Activated T-cell treated with anti-CD3 and anti-CD28 coated beads, Interleukin-2, amount 50 U/mL, for 4 hours (primary cell): ENCODE results near the gene RASGRP2. TPM values are rescaled to one million over a fixed set of nuclear protein-coding genes. Genes with fewer than 3 reads are reported as not detected.
A peak's percentile ranks its signal among the peaks of the same experiment; 100 is the strongest.

ENCODE experiments used
- ATAC-seq, 2 donors: fragments of 200-7000 bp; cut with Tn5 transposase; one replicate each; pipeline ENCODE4 v1.10.0; 2021
- DNase-seq: peaks from one replicate; pipeline ENCODE4 v3.0.0-alpha.2; 2020
- H3K27me3 Mint-ChIP-seq: one replicate; pipeline ENCODE4 v1.8.0; 2021; ENCODE audit warnings: low read depth, mixed read lengths
- H3K36me3 Mint-ChIP-seq: one replicate; pipeline ENCODE4 v1.8.0; 2022; ENCODE audit warnings: mixed read lengths; ENCODE audit not compliant: insufficient read depth
- H3K4me1 Mint-ChIP-seq: one replicate; pipeline ENCODE4 v1.8.0; 2021; ENCODE audit warnings: low read depth, mixed read lengths
- H3K4me3 Mint-ChIP-seq: one replicate; pipeline ENCODE4 v1.8.0; 2021; ENCODE audit warnings: mild to moderate bottlenecking, moderate library complexity, mixed read lengths
- H3K9me3 Mint-ChIP-seq: one replicate; pipeline ENCODE4 v1.8.0; 2021; ENCODE audit warnings: mixed read lengths
- total RNA-seq, 3 donors: library from RNA; stranded (reverse); gene quantifications; one replicate each; pipeline ENCODE4 v1.2.1, GENCODE V29; 2021

The RASGRP2 gene
- total RNA-seq, 3 donors from 2014 or later, result 2.6 to 3.7 (median 2.9) TPM

GRCh38 chr11:64754919-64755662 is 11.1 kb upstream of the RASGRP2 start:
- ATAC-seq (no peak), DNase-seq (no peak)
- peaks cover 14% of the 10 kb centered on the region for H3K36me3 Mint-ChIP-seq
- no peaks in the 10 kb centered on the region for H3K27me3 Mint-ChIP-seq
- no peaks in the 10 kb centered on the region for H3K9me3 Mint-ChIP-seq
- no peak overlapping the region for H3K4me3 Mint-ChIP-seq
- H3K4me1 Mint-ChIP-seq, result peaks cover 22% of the 10 kb centered on the region

- DNase-seq (no peak), ATAC-seq (no peak)
- Mint-ChIP-seq H3K4me3 (no peak overlapping the region), H3K36me3 (peaks cover 14% of the 10 kb centered on the region), H3K27me3 (no peaks in the 10 kb centered on the region), H3K9me3 (no peaks in the 10 kb centered on the region), H3K4me1 (peaks cover 18% of the 10 kb centered on the region)
Observed at GRCh38 chr11:64754124-64754918, 10.4 kb upstream of the RASGRP2 start.

- no peak for DNase-seq
- ATAC-seq, result no peak
- Mint-ChIP-seq H3K36me3 (peaks cover 14% of the 10 kb centered on the region), H3K4me1 (peaks cover 13% of the 10 kb centered on the region), H3K27me3 (no peaks in the 10 kb centered on the region), H3K9me3 (no peaks in the 10 kb centered on the region), H3K4me3 (no peak overlapping the region)
Observed at GRCh38 chr11:64753380-64754123, 9.6 kb upstream of the RASGRP2 start.

- Mint-ChIP-seq H3K27me3 (no peaks in the 10 kb centered on the region), H3K9me3 (no peaks in the 10 kb centered on the region), H3K36me3 (peaks cover 14% of the 10 kb centered on the region), H3K4me3 (no peak overlapping the region), H3K4me1 (peaks cover 15% of the 10 kb centered on the region)
- no peak for ATAC-seq
- no peak for DNase-seq
Observed at GRCh38 chr11:64753019-64753379, 9.1 kb upstream of the RASGRP2 start.

- Mint-ChIP-seq H3K4me3 (no peak overlapping the region), H3K36me3 (peaks cover 14% of the 10 kb centered on the region), H3K27me3 (no peaks in the 10 kb centered on the region), H3K4me1 (peaks cover 17% of the 10 kb centered on the region), H3K9me3 (no peaks in the 10 kb centered on the region)
- no peak for ATAC-seq
- no peak for DNase-seq
Observed at GRCh38 chr11:64752175-64752970, 8.4 kb upstream of the RASGRP2 start.

- no peaks in the 10 kb centered on the region for H3K9me3 Mint-ChIP-seq
- peaks cover 14% of the 10 kb centered on the region for H3K36me3 Mint-ChIP-seq
- DNase-seq (no peak), ATAC-seq (no peak)
- no peaks in the 10 kb centered on the region for H3K27me3 Mint-ChIP-seq
- no peak overlapping the region for H3K4me3 Mint-ChIP-seq
- peaks cover 17% of the 10 kb centered on the region for H3K4me1 Mint-ChIP-seq
Observed at GRCh38 chr11:64751580-64751979, 7.6 kb upstream of the RASGRP2 start.

- no peak for DNase-seq
- no peak overlapping the region for H3K4me3 Mint-ChIP-seq
- H3K27me3 Mint-ChIP-seq, result no peaks in the 10 kb centered on the region
- ATAC-seq, result no peak
- peaks cover 14% of the 10 kb centered on the region for H3K36me3 Mint-ChIP-seq
- H3K9me3 Mint-ChIP-seq, result no peaks in the 10 kb centered on the region
- peaks cover 17% of the 10 kb centered on the region for H3K4me1 Mint-ChIP-seq
Observed at GRCh38 chr11:64751136-64751535, 7.2 kb upstream of the RASGRP2 start.

GRCh38 chr11:64750361-64751054 is 6.6 kb upstream of the RASGRP2 start:
- ATAC-seq (no peak), DNase-seq (no peak)
- Mint-ChIP-seq H3K4me1 (peaks cover 19% of the 10 kb centered on the region), H3K27me3 (no peaks in the 10 kb centered on the region), H3K4me3 (no peak overlapping the region), H3K36me3 (peaks cover 14% of the 10 kb centered on the region), H3K9me3 (no peaks in the 10 kb centered on the region)

GRCh38 chr11:64747961-64748665 is 4.2 kb upstream of the RASGRP2 start:
- H3K9me3 Mint-ChIP-seq, result no peaks in the 10 kb centered on the region
- H3K4me1 Mint-ChIP-seq, result peaks cover 28% of the 10 kb centered on the region
- DNase-seq (no peak), ATAC-seq (no peak)
- no peaks in the 10 kb centered on the region for H3K27me3 Mint-ChIP-seq
- peaks cover 14% of the 10 kb centered on the region for H3K36me3 Mint-ChIP-seq
- no peak overlapping the region for H3K4me3 Mint-ChIP-seq

- ATAC-seq (no peak), DNase-seq (no peak)
- H3K4me1 Mint-ChIP-seq, result peaks cover 34% of the 10 kb centered on the region
- H3K36me3 Mint-ChIP-seq, result peaks cover 2% of the 10 kb centered on the region
- H3K4me3 Mint-ChIP-seq, result peak overlapping the region; percentile 19
- H3K9me3 Mint-ChIP-seq, result no peaks in the 10 kb centered on the region
- no peaks in the 10 kb centered on the region for H3K27me3 Mint-ChIP-seq
Observed at GRCh38 chr11:64746486-64746885, 2.5 kb upstream of the RASGRP2 start.

GRCh38 chr11:64745521-64746328 is 1.8 kb upstream of the RASGRP2 start:
- H3K9me3 Mint-ChIP-seq, result no peaks in the 10 kb centered on the region
- H3K4me1 Mint-ChIP-seq, result peaks cover 37% of the 10 kb centered on the region
- no peaks in the 10 kb centered on the region for H3K36me3 Mint-ChIP-seq
- DNase-seq (peak; percentile 62), ATAC-seq (peak; percentile 19 to 27)
- H3K4me3 Mint-ChIP-seq, result peak overlapping the region; percentile 86
- no peaks in the 10 kb centered on the region for H3K27me3 Mint-ChIP-seq

GRCh38 chr11:64745189-64745520 is 1.2 kb upstream of the RASGRP2 start:
- peak overlapping the region; percentile 86 for H3K4me3 Mint-ChIP-seq
- H3K9me3 Mint-ChIP-seq, result no peaks in the 10 kb centered on the region
- DNase-seq (peak; percentile 62), ATAC-seq (peak in 1 of 2 donors; percentile 4)
- no peaks in the 10 kb centered on the region for H3K27me3 Mint-ChIP-seq
- H3K36me3 Mint-ChIP-seq, result peaks cover 5% of the 10 kb centered on the region
- H3K4me1 Mint-ChIP-seq, result peaks cover 36% of the 10 kb centered on the region
